Fibroblast of pulmonary artery (primary cell): ENCODE data around the gene SAMD8.

Experiments used
- DNase-seq: peaks from one replicate; pipeline ENCODE4 v3.0.0-alpha.2; 2010; ENCODE audit warnings: low read depth
- H3K4me3 ChIP-seq: replicated peaks from 2 replicates; pipeline ENCODE4 v1.5.1; 2011; ENCODE audit warnings: low read depth, mild to moderate bottlenecking, control low read depth, low read length, moderate library complexity
- TF ChIP-seq, protein P1 (sequence below): IDR thresholded peaks from 2 replicates; pipeline ENCODE4 v1.5.1; 2011; ENCODE audit warnings: mild to moderate bottlenecking, control low read depth, low read length, inconsistent platforms; ENCODE audit errors: missing control alignments

SAMD8 gene

DNA sequence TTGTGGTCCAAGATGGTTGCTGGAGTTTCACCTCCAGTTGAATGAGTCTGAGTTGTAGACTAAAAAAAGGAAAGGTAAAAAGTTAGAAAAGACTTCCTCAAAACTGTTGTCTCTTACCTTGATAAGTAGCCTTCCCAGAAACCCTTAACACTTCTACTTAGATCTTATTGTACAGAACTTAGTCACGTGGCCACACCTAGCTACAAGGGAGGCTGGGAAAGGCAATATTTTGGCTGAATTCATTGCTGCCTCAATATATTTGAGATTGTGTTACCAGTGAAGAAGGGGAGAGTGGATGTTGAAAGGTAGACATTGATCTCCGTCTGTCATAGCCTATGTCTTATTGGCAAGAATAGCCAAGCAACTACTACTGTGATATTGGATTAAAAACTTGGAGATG, 63.6 kb downstream of the SAMD8 start:
- DNase-seq: no peak

DNA sequence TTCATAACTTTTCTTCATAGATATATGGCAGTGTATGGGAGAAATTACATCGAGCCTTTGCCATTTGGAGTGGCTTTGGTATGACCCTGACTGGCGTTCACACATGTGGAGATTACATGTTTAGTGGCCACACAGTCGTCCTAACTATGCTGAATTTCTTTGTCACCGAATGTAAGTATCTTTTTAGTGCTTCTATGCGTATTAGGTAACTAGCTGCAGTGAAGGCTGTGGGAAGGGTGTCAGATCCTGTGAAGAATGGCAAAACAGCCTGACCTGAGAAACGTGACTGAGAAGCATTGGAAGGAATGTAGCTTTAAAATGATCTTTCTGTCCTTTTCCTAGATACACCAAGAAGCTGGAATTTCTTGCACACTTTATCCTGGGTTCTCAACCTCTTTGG, 64.6 kb downstream of the SAMD8 start:
- H3K4me3 ChIP-seq: no peak overlapping the region
- TF ChIP-seq, protein P1, sequence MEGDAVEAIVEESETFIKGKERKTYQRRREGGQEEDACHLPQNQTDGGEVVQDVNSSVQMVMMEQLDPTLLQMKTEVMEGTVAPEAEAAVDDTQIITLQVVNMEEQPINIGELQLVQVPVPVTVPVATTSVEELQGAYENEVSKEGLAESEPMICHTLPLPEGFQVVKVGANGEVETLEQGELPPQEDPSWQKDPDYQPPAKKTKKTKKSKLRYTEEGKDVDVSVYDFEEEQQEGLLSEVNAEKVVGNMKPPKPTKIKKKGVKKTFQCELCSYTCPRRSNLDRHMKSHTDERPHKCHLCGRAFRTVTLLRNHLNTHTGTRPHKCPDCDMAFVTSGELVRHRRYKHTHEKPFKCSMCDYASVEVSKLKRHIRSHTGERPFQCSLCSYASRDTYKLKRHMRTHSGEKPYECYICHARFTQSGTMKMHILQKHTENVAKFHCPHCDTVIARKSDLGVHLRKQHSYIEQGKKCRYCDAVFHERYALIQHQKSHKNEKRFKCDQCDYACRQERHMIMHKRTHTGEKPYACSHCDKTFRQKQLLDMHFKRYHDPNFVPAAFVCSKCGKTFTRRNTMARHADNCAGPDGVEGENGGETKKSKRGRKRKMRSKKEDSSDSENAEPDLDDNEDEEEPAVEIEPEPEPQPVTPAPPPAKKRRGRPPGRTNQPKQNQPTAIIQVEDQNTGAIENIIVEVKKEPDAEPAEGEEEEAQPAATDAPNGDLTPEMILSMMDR: no peak
- no peak for DNase-seq

More for the DNA sequence above, 63.6 kb downstream of the SAMD8 start:
- TF ChIP-seq, protein P1: no peak
- no peak overlapping the region for H3K4me3 ChIP-seq

DNA sequence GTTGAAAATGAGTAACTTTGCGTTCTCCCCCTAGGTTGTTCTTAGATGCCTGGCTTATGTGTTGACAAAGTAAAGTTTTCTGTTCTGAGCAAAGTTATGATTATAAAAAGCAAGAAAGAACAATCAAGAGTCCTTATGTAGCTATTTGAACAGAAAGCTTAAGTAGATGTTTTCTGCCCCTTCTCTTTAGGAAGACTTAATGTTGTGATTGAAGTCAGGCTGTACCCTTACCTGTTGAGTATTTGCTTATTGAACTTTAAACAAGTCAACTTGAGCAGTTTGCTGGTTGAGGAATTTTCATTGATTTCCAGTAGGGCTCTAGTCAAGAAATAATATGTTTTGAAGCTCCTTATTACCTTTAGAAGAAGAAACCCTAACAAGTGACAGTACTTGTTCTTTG, 65.3 kb downstream of the SAMD8 start:
- no peak overlapping the region for H3K4me3 ChIP-seq
- TF ChIP-seq, protein P1: no peak

DNA sequence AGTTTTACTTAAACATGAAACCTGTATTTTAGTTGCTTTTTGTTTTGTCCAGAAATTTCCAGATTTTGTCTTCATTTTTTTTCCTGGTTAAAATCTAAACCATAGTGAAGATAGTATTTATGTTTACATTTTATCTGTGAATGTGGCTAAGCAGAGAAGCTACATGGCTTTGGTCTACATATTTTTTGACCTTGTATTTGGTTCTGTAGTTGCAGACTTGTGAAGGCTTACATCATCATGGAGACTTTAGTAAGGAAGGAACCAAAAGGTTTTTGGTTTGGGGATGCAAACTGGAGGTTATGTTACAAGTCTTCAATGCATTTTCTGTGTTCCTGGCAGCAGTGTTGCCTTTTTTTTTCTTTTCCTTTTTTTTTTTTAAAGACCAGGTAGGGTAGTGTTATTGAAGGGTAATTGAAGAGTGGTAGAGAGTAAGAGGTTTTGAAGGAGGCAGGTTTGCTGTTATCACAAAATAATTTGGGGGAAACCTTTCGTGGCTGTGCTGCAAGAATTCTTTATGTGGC, 68.3 kb downstream of the SAMD8 start:
- TF ChIP-seq, protein P1: no peak
- no peak overlapping the region for H3K4me3 ChIP-seq
- no peak for DNase-seq

More for the DNA sequence above, 65.3 kb downstream of the SAMD8 start:
- DNase-seq: no peak

DNA sequence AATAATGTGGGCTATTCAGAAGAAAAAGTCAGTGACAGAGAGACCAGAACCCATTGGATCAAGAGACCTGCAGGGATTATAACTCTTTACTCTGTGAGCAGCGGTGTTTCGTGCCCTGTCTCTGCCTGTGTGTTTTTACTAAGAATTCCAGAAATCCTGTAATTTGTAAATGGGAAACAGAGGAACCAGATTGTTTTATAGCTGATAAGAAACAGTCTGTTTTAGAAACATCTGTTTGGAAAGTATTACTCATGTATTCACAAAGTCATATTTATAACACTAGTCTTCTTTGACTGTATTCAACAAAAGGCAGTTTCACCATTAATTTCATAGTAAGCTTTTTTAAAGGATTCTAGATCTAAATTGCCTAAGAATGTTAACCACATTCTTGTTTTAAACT, 69.1 kb downstream of the SAMD8 start:
- no peak overlapping the region for H3K4me3 ChIP-seq
- TF ChIP-seq, protein P1: no peak
- DNase-seq: peak; percentile 51

DNA sequence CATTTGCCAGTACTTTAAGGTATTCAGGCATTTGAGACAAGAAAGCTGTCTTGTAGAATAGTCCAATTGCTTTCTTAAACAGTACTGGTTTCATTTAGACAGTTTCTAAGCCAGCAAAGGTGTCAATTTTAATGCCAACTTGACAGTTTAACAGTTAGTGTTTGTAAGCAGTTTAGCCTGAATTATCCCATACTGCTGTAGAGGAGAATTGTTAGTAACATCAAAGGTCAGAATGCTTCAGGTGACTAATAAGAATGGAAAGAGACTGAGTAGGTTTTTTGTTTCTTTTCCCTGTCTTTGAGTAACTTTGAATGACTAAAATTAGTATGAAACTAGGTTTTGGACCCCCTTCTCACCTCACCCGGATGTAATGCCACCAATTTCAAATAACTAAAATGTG, 69.6 kb downstream of the SAMD8 start:
- TF ChIP-seq, protein P1: no peak
- H3K4me3 ChIP-seq: no peak overlapping the region
- no peak for DNase-seq

DNA sequence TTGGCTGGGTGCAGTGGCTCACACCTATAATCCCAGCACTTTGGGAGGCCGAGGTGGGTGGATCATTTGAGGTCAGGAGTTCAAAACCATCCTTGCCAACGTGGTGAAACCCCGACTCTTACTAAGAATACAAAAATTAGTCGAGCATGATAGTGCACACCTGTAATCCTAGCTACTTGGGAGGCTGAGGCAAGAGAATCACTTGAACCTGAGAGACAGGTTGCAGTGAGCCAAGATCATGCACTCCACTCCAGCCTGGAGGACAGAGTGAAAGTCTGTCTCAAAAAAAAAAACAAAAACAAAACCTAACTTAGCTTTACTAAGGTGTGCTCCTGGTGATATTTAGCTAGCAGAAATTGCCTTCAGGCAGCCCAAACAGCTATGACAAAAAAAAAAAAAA, 74.9 kb downstream of the SAMD8 start:
- TF ChIP-seq, protein P1: no peak
- no peak for DNase-seq
- H3K4me3 ChIP-seq: no peak overlapping the region
